ENCODE results near the gene TACSTD2.

Gene TACSTD2

DNA sequence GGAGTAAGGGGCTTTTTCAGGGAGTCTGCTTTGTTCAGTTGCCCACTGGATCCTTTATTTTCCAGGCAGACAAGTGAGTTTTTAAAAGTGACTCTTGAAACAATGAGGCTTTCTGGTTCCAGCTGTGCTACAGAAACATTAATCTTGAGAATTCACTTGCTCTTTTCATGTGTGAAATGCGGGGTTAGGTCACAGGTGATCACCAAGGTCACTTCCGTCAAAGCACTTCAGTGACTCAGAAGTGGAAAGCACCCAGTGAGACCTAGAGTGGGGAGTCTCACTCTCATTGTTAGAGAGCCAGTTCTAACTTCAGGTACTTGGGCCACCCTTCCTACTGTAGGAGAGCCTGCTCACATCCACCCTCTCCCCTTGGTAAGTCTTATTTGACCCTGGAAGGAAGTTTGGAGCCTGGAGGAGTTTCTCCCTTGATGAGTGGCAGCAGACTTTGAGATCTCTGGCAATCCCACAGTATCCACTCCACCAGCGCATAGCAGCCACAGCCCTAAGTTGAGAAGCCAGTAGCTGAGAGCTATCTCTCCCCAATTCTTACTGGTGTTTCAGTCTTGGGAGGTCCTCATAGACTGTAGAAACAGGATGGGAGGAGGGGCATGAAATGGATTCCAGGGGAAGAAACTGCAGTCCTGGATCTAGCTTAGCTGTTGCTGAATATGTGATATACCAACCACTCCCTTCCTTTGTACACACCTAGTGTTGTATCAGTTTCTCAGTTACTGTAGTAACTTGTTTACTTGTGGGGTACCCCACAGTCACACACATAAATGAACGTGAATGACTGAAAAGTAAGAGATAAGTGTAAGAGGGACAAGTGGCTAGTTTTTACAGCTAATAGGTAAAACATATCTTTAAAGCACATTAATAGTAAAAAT, 3.1 kb downstream of the TACSTD2 start:
- Histone ChIP-seq H2AFZ (no peak overlapping the region), H3K9ac (no peak overlapping the region), H3K4me2 (ENCODE audit: low read length) (no peak overlapping the region), H3K27ac (no peak overlapping the region), H3K36me3 (ENCODE audit: control insufficient read depth, insufficient read depth, low read length) (no peaks in the 10 kb centered on the region), H3K4me1 (no peaks in the 10 kb centered on the region), H3K4me3 (ENCODE audit: low read depth, low read length) (no peak overlapping the region), H3K27me3 (ENCODE audit: control insufficient read depth, insufficient read depth, low read length) (no peaks in the 10 kb centered on the region), H3K79me2 (no peaks in the 10 kb centered on the region), H3K9me3 (ENCODE audit: control insufficient read depth, low read length) (no peaks in the 10 kb centered on the region)
- TF ChIP-seq, protein P1, sequence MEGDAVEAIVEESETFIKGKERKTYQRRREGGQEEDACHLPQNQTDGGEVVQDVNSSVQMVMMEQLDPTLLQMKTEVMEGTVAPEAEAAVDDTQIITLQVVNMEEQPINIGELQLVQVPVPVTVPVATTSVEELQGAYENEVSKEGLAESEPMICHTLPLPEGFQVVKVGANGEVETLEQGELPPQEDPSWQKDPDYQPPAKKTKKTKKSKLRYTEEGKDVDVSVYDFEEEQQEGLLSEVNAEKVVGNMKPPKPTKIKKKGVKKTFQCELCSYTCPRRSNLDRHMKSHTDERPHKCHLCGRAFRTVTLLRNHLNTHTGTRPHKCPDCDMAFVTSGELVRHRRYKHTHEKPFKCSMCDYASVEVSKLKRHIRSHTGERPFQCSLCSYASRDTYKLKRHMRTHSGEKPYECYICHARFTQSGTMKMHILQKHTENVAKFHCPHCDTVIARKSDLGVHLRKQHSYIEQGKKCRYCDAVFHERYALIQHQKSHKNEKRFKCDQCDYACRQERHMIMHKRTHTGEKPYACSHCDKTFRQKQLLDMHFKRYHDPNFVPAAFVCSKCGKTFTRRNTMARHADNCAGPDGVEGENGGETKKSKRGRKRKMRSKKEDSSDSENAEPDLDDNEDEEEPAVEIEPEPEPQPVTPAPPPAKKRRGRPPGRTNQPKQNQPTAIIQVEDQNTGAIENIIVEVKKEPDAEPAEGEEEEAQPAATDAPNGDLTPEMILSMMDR (IDR thresholded peaks at IDR 0.05) = no peak

GRCh38 chr1:58573138-58573537, 3.9 kb downstream of the TACSTD2 start:
- no peak overlapping the region for H3K27ac ChIP-seq

DNA sequence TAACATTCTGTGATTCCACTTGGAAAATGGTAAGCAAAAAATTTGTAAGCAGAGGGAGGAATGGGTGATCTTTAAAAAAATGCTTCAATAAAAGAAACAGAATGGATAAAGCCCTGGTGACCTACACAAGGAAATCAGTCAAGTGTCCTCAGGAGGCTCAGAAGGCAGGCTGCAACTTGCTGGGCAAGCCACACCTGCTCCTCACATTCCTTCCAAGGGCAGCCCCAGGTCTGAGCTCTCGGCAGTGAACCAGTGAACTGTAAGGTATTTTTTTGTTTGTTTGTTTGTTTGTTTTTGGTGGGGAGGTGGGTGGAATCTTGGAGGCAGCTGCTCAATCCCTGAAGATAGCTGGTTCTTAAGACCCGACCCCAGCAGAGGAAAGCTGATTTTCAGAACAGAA, 4.4 kb downstream of the TACSTD2 start:
- no peaks in the 10 kb centered on the region for H3K27me3 ChIP-seq (ENCODE audit: control insufficient read depth, insufficient read depth, low read length)
- TF ChIP-seq, protein P1 (IDR thresholded peaks at IDR 0.05) = no peak
- no peaks in the 10 kb centered on the region for H3K79me2 ChIP-seq
- H2AFZ ChIP-seq = no peak overlapping the region
- H3K4me2 ChIP-seq (ENCODE audit: low read length) = no peak overlapping the region
- H3K4me3 ChIP-seq (ENCODE audit: low read depth, low read length) = no peak overlapping the region
- H3K27ac ChIP-seq = no peak overlapping the region
- H3K9ac ChIP-seq = no peak overlapping the region
- no peaks in the 10 kb centered on the region for H3K9me3 ChIP-seq (ENCODE audit: control insufficient read depth, low read length)
- no peaks in the 10 kb centered on the region for H3K4me1 ChIP-seq
- H3K36me3 ChIP-seq (ENCODE audit: control insufficient read depth, insufficient read depth, low read length) = no peaks in the 10 kb centered on the region

More at GRCh38 chr1:58573138-58573537, 3.9 kb downstream of the TACSTD2 start:
- no peak overlapping the region for H3K4me2 ChIP-seq (ENCODE audit: low read length)
- no peaks in the 10 kb centered on the region for H3K27me3 ChIP-seq (ENCODE audit: control insufficient read depth, insufficient read depth, low read length)
- H3K4me1 ChIP-seq = no peaks in the 10 kb centered on the region
- H3K4me3 ChIP-seq (ENCODE audit: low read depth, low read length) = no peak overlapping the region
- no peaks in the 10 kb centered on the region for H3K36me3 ChIP-seq (ENCODE audit: control insufficient read depth, insufficient read depth, low read length)
- no peak overlapping the region for H2AFZ ChIP-seq
- no peaks in the 10 kb centered on the region for H3K9me3 ChIP-seq (ENCODE audit: control insufficient read depth, low read length)
- TF ChIP-seq, protein P1 (IDR thresholded peaks at IDR 0.05) = no peak
- no peak overlapping the region for H3K9ac ChIP-seq
- H3K79me2 ChIP-seq = no peaks in the 10 kb centered on the region

DNA sequence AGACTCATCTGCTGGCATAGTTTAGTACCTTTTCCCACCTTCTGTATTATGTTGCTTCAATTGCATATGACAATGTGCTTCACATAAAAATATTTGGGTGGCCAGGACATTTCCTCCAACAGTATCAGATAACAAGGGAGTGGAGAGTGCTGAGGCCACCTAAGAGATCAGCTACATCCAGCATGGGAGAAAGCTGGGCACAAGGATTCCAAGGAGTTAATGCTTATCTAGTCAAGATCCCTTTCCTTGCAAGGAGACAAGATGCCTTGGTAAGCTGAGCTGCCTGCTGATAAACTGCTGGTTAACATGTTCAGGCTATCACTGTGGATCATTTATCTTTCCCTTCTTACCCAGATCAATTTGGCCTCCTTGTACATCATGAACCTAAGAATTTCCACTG, 5.4 kb downstream of the TACSTD2 start:
- H3K27ac ChIP-seq = no peak overlapping the region
- H3K27me3 ChIP-seq (ENCODE audit: control insufficient read depth, insufficient read depth, low read length) = no peaks in the 10 kb centered on the region
- H3K4me3 ChIP-seq (ENCODE audit: low read depth, low read length) = no peak overlapping the region
- no peaks in the 10 kb centered on the region for H3K9me3 ChIP-seq (ENCODE audit: control insufficient read depth, low read length)
- H3K79me2 ChIP-seq = no peaks in the 10 kb centered on the region
- H3K36me3 ChIP-seq (ENCODE audit: control insufficient read depth, insufficient read depth, low read length) = no peaks in the 10 kb centered on the region
- no peaks in the 10 kb centered on the region for H3K4me1 ChIP-seq
- no peak overlapping the region for H3K4me2 ChIP-seq (ENCODE audit: low read length)
- no peak overlapping the region for H2AFZ ChIP-seq
- TF ChIP-seq, protein P1 (IDR thresholded peaks at IDR 0.05) = no peak
- H3K9ac ChIP-seq = no peak overlapping the region

- Histone ChIP-seq H3K36me3 (ENCODE audit: control insufficient read depth, insufficient read depth, low read length) (no peaks in the 10 kb centered on the region), H3K4me1 (no peaks in the 10 kb centered on the region), H3K9ac (no peak overlapping the region), H2AFZ (no peak overlapping the region), H3K9me3 (ENCODE audit: control insufficient read depth, low read length) (no peaks in the 10 kb centered on the region), H3K4me2 (ENCODE audit: low read length) (no peak overlapping the region), H3K27ac (no peak overlapping the region), H3K27me3 (ENCODE audit: control insufficient read depth, insufficient read depth, low read length) (no peaks in the 10 kb centered on the region), H3K4me3 (ENCODE audit: low read depth, low read length) (no peak overlapping the region), H3K79me2 (no peaks in the 10 kb centered on the region)
- TF ChIP-seq, protein P1 (IDR thresholded peaks at IDR 0.05) = no peak
Measured at GRCh38 chr1:58570817-58571216, 6.2 kb downstream of the TACSTD2 start.
